ENCODE measurements around the gene FASTKD3. TPM values are rescaled to one million over a fixed set of nuclear protein-coding genes. Genes with fewer than 3 reads are reported as not detected.

FASTKD3 gene, protein sequence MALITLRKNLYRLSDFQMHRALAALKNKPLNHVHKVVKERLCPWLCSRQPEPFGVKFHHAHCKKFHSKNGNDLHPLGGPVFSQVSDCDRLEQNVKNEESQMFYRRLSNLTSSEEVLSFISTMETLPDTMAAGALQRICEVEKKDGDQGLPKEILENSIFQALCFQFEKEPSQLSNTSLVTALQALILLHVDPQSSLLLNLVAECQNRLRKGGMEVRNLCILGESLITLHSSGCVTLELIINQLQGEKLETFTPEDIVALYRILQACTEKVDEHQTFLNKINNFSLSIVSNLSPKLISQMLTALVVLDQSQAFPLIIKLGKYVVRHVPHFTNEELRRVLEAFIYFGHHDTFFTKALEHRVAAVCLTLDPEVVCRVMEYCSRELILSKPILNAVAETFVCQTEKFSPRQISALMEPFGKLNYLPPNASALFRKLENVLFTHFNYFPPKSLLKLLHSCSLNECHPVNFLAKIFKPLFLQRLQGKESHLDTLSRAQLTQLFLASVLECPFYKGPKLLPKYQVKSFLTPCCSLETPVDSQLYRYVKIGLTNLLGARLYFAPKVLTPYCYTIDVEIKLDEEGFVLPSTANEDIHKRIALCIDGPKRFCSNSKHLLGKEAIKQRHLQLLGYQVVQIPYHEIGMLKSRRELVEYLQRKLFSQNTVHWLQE
- total RNA-seq (10 to 100 TPM in 7 of 9 donors, 1 to 10 TPM in 2; 8.5 to 28.9 (median 16.8) TPM), polyA plus RNA-seq (10 to 100 TPM; 24.7 to 32.0 (median 25.4) TPM)
- long read RNA-seq, donor 1, partial matches to known transcripts, result 0 of 4 reads
- long read RNA-seq, donor 1, other reads (novel, unspliced or antisense), result 0 of 4 reads
- long read RNA-seq, donor 2, partial matches to known transcripts, result 0 of 2 reads
- long read RNA-seq, donor 2, other reads (novel, unspliced or antisense), result 0 of 2 reads
- long read RNA-seq, donor 3, partial matches to known transcripts, result 0 of 4 reads
- long read RNA-seq, donor 3, other reads (novel, unspliced or antisense), result 0 of 4 reads
- long read RNA-seq, donor 4, transcript FASTKD3-202 (6 exons, 637 nt), result major isoform, 7 of 19 reads
- long read RNA-seq, donor 4, partial matches to known transcripts, result 5 of 19 reads
- long read RNA-seq, donor 4, other reads (novel, unspliced or antisense), result 5 of 19 reads
- long read RNA-seq, donor 5, transcript FASTKD3-201 (7 exons, 2,402 nt), result major isoform, 8 of 29 reads
- long read RNA-seq, donor 5, partial matches to known transcripts, result 3 of 29 reads
- long read RNA-seq, donor 5, other reads (novel, unspliced or antisense), result 14 of 29 reads
- long read RNA-seq, donor 6, partial matches to known transcripts, result 0 of 5 reads
- long read RNA-seq, donor 6, other reads (novel, unspliced or antisense), result 3 of 5 reads
- long read RNA-seq, donor 7, partial matches to known transcripts, result 0 of 1 reads
- long read RNA-seq, donor 7, other reads (novel, unspliced or antisense), result 0 of 1 reads
- long read RNA-seq, donor 8, partial matches to known transcripts, result 0 of 1 reads
- long read RNA-seq, donor 8, other reads (novel, unspliced or antisense), result 0 of 1 reads
- long read RNA-seq, donor 9, partial matches to known transcripts, result 0 of 3 reads
- long read RNA-seq, donor 9, other reads (novel, unspliced or antisense), result 0 of 3 reads
- long read RNA-seq, donor 10, partial matches to known transcripts, result 0 of 2 reads
- long read RNA-seq, donor 10, other reads (novel, unspliced or antisense), result 0 of 2 reads

DNA sequence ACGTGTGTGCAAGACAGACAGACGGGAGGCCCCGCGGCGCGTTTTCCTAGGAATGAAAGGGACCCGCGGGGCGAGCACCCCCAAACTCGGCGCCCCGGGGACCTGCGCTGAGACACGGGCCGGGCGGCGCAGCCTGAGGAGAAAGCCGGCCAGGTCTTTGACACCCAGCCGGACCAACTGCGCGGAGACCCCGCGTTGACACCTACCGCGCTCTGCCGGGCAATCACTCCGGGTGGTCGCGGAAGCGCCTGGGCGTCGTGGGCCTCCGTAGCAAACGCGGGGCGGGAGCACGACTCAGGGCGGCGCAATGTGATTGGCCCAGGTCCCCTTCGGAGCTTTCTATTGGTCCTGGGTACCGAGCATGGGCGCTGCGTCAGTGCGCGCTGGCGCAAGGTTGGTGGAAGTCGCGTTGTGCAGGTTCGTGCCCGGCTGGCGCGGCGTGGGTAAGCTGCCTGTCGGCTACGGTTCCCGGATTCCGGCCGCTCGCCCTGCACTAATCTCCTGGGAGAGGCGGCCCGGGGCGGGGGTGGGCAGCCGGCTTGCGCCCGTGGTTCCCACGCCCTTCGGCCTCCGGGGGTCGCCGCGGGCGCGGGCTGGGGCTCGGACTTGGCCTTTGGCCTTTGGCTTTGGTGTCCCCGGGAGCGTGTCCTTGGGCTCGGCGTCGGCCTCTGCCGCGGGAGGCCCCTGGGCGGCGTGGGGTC is at the start of gene FASTKD3, which contains the start of gene MTRR:
TSS of gene FASTKD3 (minus strand) at position 259 of the 701 bp plus-strand sequence. CDS start 948 bp downstream, outside the sequence.
TSS of gene MTRR (plus strand) at position 376 of the 701 bp plus-strand sequence. CDS start 1,647 bp downstream, outside the sequence.
- peak within 1 kb of the TSS; percentile 71 to 90 (median 84) for H3K27ac ChIP-seq
- DNase-seq, result peak; percentile 92 to 97 (median 95)

DNA sequence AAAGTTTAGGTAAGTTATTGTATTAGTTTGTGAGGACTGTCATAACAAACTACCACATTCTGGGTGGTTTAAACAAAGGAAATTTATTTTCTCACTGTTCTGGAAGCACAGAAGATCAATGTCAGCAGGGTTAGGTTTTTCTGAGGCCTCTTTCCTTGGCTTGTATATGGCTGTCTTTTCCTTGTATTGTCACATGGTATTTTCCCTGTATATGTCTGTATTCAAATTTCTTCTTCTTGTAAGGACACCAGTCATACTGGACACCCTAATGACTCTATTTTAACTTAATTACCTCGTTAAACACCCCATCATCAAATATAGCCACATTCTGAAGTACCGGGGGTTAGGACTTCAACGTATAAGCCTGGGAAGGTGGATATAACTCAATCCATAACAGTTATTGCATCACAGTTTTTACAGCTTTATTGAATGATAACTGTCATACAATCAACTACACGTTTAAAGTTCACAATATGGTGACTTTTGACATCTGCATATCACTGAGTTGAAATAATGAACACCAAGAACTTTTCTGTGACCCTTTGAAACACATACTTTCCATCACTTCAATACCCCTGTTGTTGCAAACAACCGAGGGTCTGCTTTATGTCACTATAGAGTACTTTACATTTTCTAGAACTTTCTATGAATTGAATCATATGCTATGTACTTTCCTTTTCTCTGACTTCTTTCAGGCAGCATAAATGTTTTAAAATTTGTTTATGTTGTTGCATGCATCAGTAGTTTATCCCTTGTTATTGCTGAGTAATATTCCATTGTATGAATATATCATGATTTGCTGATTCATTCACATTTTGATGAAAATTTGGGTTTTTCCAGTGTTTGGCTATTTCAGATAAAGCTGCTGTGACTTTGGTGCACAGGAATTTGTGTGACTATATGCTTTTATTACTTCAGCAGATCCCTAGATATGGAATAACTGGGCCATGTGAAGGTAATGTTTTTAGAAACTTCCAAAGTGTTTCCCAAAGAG is 48.6 kb upstream of the FASTKD3 start:
- intact Hi-C loops (cut with DNase I), result no loop called here
- no peaks in the 10 kb centered on the region for H3K27me3 ChIP-seq
- H3K4me1 ChIP-seq (replicated peaks in 1 of 2), result no peaks in the 10 kb centered on the region
- no peak for DNase-seq
- TF ChIP-seq, protein P1, sequence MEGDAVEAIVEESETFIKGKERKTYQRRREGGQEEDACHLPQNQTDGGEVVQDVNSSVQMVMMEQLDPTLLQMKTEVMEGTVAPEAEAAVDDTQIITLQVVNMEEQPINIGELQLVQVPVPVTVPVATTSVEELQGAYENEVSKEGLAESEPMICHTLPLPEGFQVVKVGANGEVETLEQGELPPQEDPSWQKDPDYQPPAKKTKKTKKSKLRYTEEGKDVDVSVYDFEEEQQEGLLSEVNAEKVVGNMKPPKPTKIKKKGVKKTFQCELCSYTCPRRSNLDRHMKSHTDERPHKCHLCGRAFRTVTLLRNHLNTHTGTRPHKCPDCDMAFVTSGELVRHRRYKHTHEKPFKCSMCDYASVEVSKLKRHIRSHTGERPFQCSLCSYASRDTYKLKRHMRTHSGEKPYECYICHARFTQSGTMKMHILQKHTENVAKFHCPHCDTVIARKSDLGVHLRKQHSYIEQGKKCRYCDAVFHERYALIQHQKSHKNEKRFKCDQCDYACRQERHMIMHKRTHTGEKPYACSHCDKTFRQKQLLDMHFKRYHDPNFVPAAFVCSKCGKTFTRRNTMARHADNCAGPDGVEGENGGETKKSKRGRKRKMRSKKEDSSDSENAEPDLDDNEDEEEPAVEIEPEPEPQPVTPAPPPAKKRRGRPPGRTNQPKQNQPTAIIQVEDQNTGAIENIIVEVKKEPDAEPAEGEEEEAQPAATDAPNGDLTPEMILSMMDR (IDR thresholded peaks at IDR 0.05), result no peak
- TF ChIP-seq POLR2A (IDR thresholded peaks at IDR 0.05), result no peak
- no peak overlapping the region for H3K27ac ChIP-seq
- no peaks in the 10 kb centered on the region for H3K36me3 ChIP-seq (replicated peaks in 1 of 2)
- no peak overlapping the region for H3K4me3 ChIP-seq
- WGBS, 4 donors, result 55 to 67% (median 62%) methylated on average over 5 of the region's 5 CpGs
- no peaks in the 10 kb centered on the region for H3K9me3 ChIP-seq (replicated peaks in 1 of 3)

More for the DNA sequence above, at the start of gene FASTKD3, which contains the start of gene MTRR:
- peak; percentile 74 to 91 for TF ChIP-seq POLR2A (IDR thresholded peaks at IDR 0.05)
- TF ChIP-seq, protein P1 (IDR thresholded peaks at IDR 0.05), result no peak
- Histone ChIP-seq H3K36me3 (replicated peaks in 1 of 2) (peaks cover 0 to 4% of the 10 kb centered on the region in 2 donors), H3K27me3 (no peaks in the 10 kb centered on the region), H3K4me3 (peak within 1 kb of the TSS; percentile 76 to 94 (median 84)), H3K4me1 (replicated peaks in 1 of 2) (peaks cover 16 to 51% of the 10 kb centered on the region in 2 donors), H3K9me3 (replicated peaks in 1 of 3) (no peaks in the 10 kb centered on the region)
- WGBS, 4 donors, result 0% methylated on average over 12 to 83 of the region's 83 CpGs
- intact Hi-C loops (cut with DNase I), result no loop called here

Data from adrenal gland (tissue), 19 donors.